Activated CD4-positive, CD25-positive, alpha-beta regulatory T cell treated with anti-CD3 and anti-CD28 coated beads, Interleukin-2, amount 50 U/mL, for 72 hours (primary cell): ENCODE measurements around the gene FKRP.
"Not testable (repeated sequence)": the region's sequence is repeated elsewhere in the genome, so short reads cannot be mapped to it uniquely, and the experiment has no call there.

Source experiments
- DNase-seq: peaks from one replicate; pipeline ENCODE4 v3.0.0; 2021

FKRP gene

GRCh38 chr19:46745521-46746280 is at the start of gene FKRP:
Gene FKRP, plus strand, starts transcription at chr19:46746057. Its CDS starts 9,394 bp downstream, at chr19:46755451.
- peak; percentile 59 for DNase-seq

GRCh38 chr19:46696866-46697203 is 49.0 kb upstream of the FKRP start:
- DNase-seq, result no peak

GRCh38 chr19:46697204-46697960 is 48.5 kb upstream of the FKRP start:
- no peak for DNase-seq

GRCh38 chr19:46698395-46699321 is 47.2 kb upstream of the FKRP start:
- no peak for DNase-seq

- DNase-seq, result no peak
Observed at GRCh38 chr19:46700704-46701103, 45.2 kb upstream of the FKRP start.

- peak; percentile 94 for DNase-seq
Observed at GRCh38 chr19:46704379-46705076, 41.3 kb upstream of the FKRP start.

GRCh38 chr19:46710687-46711086 is 35.2 kb upstream of the FKRP start:
- no peak for DNase-seq

GRCh38 chr19:46712768-46713338 is 33.0 kb upstream of the FKRP start:
- DNase-seq, result not testable (repeated sequence)

- peak; percentile 63 for DNase-seq
Observed at GRCh38 chr19:46713781-46714443, 31.9 kb upstream of the FKRP start.

- DNase-seq, result peak; percentile 61
Observed at GRCh38 chr19:46714444-46715106, 31.3 kb upstream of the FKRP start.

GRCh38 chr19:46715620-46715974 is 30.3 kb upstream of the FKRP start:
- DNase-seq, result no peak

GRCh38 chr19:46715975-46716671 is 29.7 kb upstream of the FKRP start:
- DNase-seq, result no peak

- no peak for DNase-seq
Observed at GRCh38 chr19:46716672-46717033, 29.2 kb upstream of the FKRP start.

GRCh38 chr19:46717034-46717715 is 28.7 kb upstream of the FKRP start, which contains the start of gene PRKD2:
Gene PRKD2, minus strand, starts transcription at chr19:46717114. Its CDS starts 744 bp downstream, at chr19:46716370.
- peak; percentile 93 for DNase-seq

- no peak for DNase-seq
Observed at GRCh38 chr19:46717716-46718143, 28.1 kb upstream of the FKRP start.

- peak; percentile 48 for DNase-seq
Observed at GRCh38 chr19:46718157-46718933, 27.5 kb upstream of the FKRP start.

GRCh38 chr19:46718934-46719622 is 26.8 kb upstream of the FKRP start:
- no peak for DNase-seq
